Parathyroid adenoma (tissue), 2 donors: ENCODE data around the gene AP1B1.
"Not testable (repeated sequence)": the region's sequence is repeated elsewhere in the genome, so short reads cannot be mapped to it uniquely, and the experiment has no call there.

ENCODE experiments used
- H2AFZ ChIP-seq: fragments of 300-600 bp; sonication (generic); one replicate; pipeline ENCODE4 v1.7.0; 2017; ENCODE audit warnings: antibody characterized with exemption, mild to moderate bottlenecking
- H3K27ac ChIP-seq: fragments of 300-600 bp; sonication (generic); one replicate; pipeline ENCODE4 v1.7.0; 2017
- H3K27me3 ChIP-seq: fragments of 300-600 bp; sonication (generic); one replicate; pipeline ENCODE4 v1.7.0; 2017; ENCODE audit warnings: low read length; ENCODE audit not compliant: control insufficient read depth, insufficient read depth
- H3K36me3 ChIP-seq: fragments of 300-600 bp; sonication (generic); one replicate; pipeline ENCODE4 v1.7.0; 2017; ENCODE audit warnings: low read length; ENCODE audit not compliant: control insufficient read depth, insufficient read depth
- H3K4me1 ChIP-seq: fragments of 300-600 bp; sonication (generic); one replicate; pipeline ENCODE4 v1.7.0; 2017; ENCODE audit warnings: control low read depth
- H3K4me2 ChIP-seq: fragments of 300-600 bp; sonication (generic); one replicate; pipeline ENCODE4 v1.7.0; 2017; ENCODE audit warnings: low read length
- H3K4me3 ChIP-seq: fragments of 300-600 bp; sonication (generic); one replicate; pipeline ENCODE4 v1.7.0; 2017; ENCODE audit warnings: low read depth, low read length
- H3K79me2 ChIP-seq: fragments of 300-600 bp; sonication (generic); one replicate; pipeline ENCODE4 v1.7.0; 2017; ENCODE audit warnings: control low read depth
- H3K9ac ChIP-seq: fragments of 300-600 bp; sonication (generic); one replicate; pipeline ENCODE4 v1.7.0; 2017; ENCODE audit warnings: mild to moderate bottlenecking
- H3K9me3 ChIP-seq: fragments of 300-600 bp; sonication (generic); one replicate; pipeline ENCODE4 v1.7.0; 2017; ENCODE audit warnings: low read length; ENCODE audit not compliant: control insufficient read depth
- TF ChIP-seq, protein P1 (sequence below): fragments of 300-600 bp; sonication (generic); IDR thresholded peaks from one replicate; pipeline ENCODE4 v1.7.0; 2017; ENCODE audit warnings: antibody characterized with exemption, mild to moderate bottlenecking
- donor health status: primary hyperparathyroidism.

The AP1B1 gene

DNA sequence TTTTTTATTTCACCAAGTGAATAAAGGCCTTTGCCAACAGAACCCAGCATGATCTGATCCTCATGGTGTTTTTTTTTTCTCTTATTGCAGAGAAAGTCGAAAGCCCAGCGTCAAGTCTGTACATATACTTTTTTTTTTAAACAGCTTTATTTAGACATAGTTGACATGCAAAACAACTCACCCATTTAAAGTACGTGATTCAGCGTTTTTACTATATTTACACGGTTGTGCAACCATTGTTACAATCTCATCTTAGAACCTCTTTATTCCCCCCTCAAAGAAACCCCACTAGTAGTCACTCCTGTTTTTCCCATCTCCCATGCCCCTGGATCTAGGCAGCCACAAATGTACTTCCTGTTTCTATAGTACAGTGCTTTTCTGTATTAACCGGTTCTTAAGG is 20.6 kb upstream of the AP1B1 start:
- H3K4me2 ChIP-seq, result peak overlapping the region; percentile 2
- no peak overlapping the region for H3K4me3 ChIP-seq
- no peaks in the 10 kb centered on the region for H3K9me3 ChIP-seq
- H3K36me3 ChIP-seq, result no peaks in the 10 kb centered on the region
- H3K27ac ChIP-seq, result no peak overlapping the region
- H3K4me1 ChIP-seq, result no peaks in the 10 kb centered on the region
- no peak overlapping the region for H3K9ac ChIP-seq
- H2AFZ ChIP-seq, result peak overlapping the region; percentile 33
- H3K79me2 ChIP-seq, result no peaks in the 10 kb centered on the region
- TF ChIP-seq, protein P1, sequence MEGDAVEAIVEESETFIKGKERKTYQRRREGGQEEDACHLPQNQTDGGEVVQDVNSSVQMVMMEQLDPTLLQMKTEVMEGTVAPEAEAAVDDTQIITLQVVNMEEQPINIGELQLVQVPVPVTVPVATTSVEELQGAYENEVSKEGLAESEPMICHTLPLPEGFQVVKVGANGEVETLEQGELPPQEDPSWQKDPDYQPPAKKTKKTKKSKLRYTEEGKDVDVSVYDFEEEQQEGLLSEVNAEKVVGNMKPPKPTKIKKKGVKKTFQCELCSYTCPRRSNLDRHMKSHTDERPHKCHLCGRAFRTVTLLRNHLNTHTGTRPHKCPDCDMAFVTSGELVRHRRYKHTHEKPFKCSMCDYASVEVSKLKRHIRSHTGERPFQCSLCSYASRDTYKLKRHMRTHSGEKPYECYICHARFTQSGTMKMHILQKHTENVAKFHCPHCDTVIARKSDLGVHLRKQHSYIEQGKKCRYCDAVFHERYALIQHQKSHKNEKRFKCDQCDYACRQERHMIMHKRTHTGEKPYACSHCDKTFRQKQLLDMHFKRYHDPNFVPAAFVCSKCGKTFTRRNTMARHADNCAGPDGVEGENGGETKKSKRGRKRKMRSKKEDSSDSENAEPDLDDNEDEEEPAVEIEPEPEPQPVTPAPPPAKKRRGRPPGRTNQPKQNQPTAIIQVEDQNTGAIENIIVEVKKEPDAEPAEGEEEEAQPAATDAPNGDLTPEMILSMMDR, result no peak
- no peaks in the 10 kb centered on the region for H3K27me3 ChIP-seq

DNA sequence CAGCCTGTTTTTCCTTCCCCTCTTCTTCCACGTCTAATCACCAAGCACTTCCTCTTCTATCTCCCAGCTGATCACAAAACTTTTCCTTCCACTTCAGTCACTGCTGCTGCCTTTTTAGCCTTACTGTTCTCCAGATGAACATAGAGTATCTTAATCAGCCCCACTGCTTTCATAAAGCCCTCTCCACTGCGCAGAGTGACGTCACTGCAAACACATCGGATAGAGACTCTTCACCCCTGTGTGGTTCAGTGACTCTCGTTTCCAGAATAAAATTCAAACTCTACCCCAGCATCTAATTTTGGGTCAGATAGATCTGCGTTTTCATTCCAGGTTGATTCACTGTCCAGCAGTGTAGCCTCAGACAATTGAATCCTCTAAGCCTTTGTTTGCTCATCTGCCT is 13.2 kb upstream of the AP1B1 start:
- H3K79me2 ChIP-seq, H2AFZ ChIP-seq, H3K27me3 ChIP-seq, H3K36me3 ChIP-seq, H3K4me3 ChIP-seq, H3K9me3 ChIP-seq, H3K4me1 ChIP-seq, H3K9ac ChIP-seq, H3K4me2 ChIP-seq, H3K27ac ChIP-seq: not testable (repeated sequence)

DNA sequence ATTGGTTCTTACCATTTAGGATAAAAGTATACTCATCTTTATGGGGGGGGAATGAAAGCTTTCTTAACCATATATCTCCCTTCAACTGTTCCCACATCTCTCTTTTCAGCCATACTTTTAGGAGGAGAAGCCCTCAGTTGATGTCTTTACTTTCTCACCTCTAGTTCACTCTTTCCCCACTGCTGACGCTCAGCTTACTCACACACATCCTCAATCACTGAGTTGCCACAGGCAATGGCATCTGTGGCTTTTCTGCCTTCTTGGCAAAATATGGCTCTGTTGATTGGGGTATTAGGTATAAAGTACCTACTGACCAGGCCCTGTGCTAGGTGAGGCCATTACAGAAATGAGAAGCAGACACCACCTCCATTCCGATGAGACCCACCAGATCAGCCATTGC is 12.2 kb upstream of the AP1B1 start:
- TF ChIP-seq, protein P1, result no peak
- no peak overlapping the region for H3K4me3 ChIP-seq
- no peaks in the 10 kb centered on the region for H3K79me2 ChIP-seq
- no peaks in the 10 kb centered on the region for H3K27me3 ChIP-seq
- H3K27ac ChIP-seq, result no peak overlapping the region
- H3K4me1 ChIP-seq, result no peaks in the 10 kb centered on the region
- H3K9me3 ChIP-seq, result no peaks in the 10 kb centered on the region
- H3K36me3 ChIP-seq, result no peaks in the 10 kb centered on the region
- H2AFZ ChIP-seq, result no peak overlapping the region
- no peak overlapping the region for H3K9ac ChIP-seq
- H3K4me2 ChIP-seq, result no peak overlapping the region

DNA sequence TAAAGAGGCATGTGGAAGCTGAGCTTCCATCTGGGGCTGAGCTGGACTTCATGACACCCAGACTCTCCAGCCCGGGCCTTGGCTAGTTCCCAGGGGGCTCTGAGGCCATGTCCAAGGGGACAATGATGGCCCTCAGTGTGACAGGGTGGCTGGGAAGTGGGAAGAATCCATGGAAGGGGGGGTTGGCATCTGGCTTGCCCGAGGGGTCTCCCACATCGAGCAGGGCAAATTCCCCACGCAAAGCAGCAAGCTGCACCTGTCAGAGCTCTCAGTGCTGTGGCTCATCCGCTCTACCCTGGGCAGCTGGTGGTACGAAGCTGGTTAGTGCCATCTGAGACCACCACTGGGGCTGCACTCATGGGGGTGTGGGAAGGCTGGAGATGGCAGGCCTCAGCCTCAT is 9.4 kb upstream of the AP1B1 start:
- H3K79me2 ChIP-seq, result no peaks in the 10 kb centered on the region
- H3K4me1 ChIP-seq, result no peaks in the 10 kb centered on the region
- no peaks in the 10 kb centered on the region for H3K36me3 ChIP-seq
- H2AFZ ChIP-seq, result no peak overlapping the region
- no peak overlapping the region for H3K27ac ChIP-seq
- H3K4me2 ChIP-seq, result no peak overlapping the region
- H3K27me3 ChIP-seq, result no peaks in the 10 kb centered on the region
- no peak overlapping the region for H3K4me3 ChIP-seq
- no peak overlapping the region for H3K9ac ChIP-seq
- TF ChIP-seq, protein P1, result no peak
- H3K9me3 ChIP-seq, result no peaks in the 10 kb centered on the region

DNA sequence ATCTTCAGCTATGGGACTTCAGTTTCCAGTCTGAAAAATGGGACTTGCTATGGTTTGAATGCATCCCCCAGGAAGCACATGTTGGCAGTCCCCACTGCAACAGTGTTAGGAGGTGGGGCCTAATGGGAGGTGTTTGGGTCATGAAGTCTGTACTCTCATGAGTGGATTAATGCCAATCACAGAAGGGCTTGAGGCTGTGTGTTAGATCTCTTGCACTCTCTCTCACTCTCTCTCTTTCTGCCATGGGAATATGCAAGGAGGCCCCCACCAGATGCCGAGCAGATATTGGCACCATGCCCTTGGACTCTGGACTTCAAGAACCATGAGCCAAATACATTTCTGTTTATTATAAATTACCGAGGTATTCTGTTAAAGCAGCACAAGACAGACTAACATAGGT is 7.8 kb upstream of the AP1B1 start:
- no peak overlapping the region for H3K4me3 ChIP-seq
- TF ChIP-seq, protein P1, result no peak
- H3K27ac ChIP-seq, result no peak overlapping the region
- no peak overlapping the region for H2AFZ ChIP-seq
- H3K4me1 ChIP-seq, result no peaks in the 10 kb centered on the region
- no peak overlapping the region for H3K4me2 ChIP-seq
- no peaks in the 10 kb centered on the region for H3K9me3 ChIP-seq
- H3K9ac ChIP-seq, result no peak overlapping the region
- no peaks in the 10 kb centered on the region for H3K36me3 ChIP-seq
- no peaks in the 10 kb centered on the region for H3K27me3 ChIP-seq
- H3K79me2 ChIP-seq, result no peaks in the 10 kb centered on the region
